A549 (cell line): ENCODE results near the gene REXO5. TPM values are rescaled to one million over a fixed set of nuclear protein-coding genes. Genes with fewer than 3 reads are reported as not detected.

Experiments
- ATAC-seq, 2 experiments: fragments of 200-7000 bp in 1 of 2; fragments of >200 bp in 1 of 2; cut with Nextera tagmentation in 1 of 2; cut with Tn5 transposase in 1 of 2; 3 replicates each; pipeline versions ENCODE4 v1.8.0 to v1.9.1; 2018 to 2020; ENCODE audit warnings: mild to moderate bottlenecking in 1 of 2, moderate library complexity in 1 of 2
- CTCF ChIA-PET: fragments of 300-600 bp; sonication (Branson Sonifier 250); formaldehyde crosslinking; extraction: SDS; loops from one replicate; lab custom pipeline; 2021; ENCODE audit warnings: antibody characterized with exemption, inconsistent platforms; lab: Yijun Ruan, JAX
- POLR2A ChIA-PET: fragments of 350-600 bp; formaldehyde crosslinking; extraction: SDS; loops from one replicate; lab custom pipeline; 2021; ENCODE audit warnings: antibody characterized with exemption, inconsistent platforms; lab: Yijun Ruan, JAX
- DNase-seq, 2 experiments: peaks; one replicate each; pipeline versions ENCODE4 v3.0.0 to v3.0.0-alpha.2; 2011 to 2016; ENCODE audit warnings: low read depth in 1 of 2, low spot score in 1 of 2
- FAIRE-seq: peaks from 2 replicates; lab custom pipeline; 2011; peaks lifted over from hg19 to GRCh38; lab: Jason Lieb, UNC
- H3K27ac ChIP-seq, 2 experiments: fragments of >200 bp; sonication (Bioruptor Twin); formaldehyde crosslinking; 3 replicates each; pipeline ENCODE4 v1.5.1; 2016 to 2017
- H3K4me1 ChIP-seq: fragments of >200 bp; sonication (Bioruptor Twin); formaldehyde crosslinking; 3 replicates; pipeline ENCODE4 v1.6.1; 2016
- H3K4me2 ChIP-seq: fragments of >200 bp; sonication (Bioruptor Twin); formaldehyde crosslinking; 3 replicates; pipeline ENCODE4 v1.6.1; 2016
- H3K4me3 ChIP-seq: fragments of >200 bp; sonication (Bioruptor Twin); formaldehyde crosslinking; 3 replicates; pipeline ENCODE4 v1.5.1; 2016
- H3K9me3 ChIP-seq: fragments of >200 bp; sonication (Bioruptor Twin); formaldehyde crosslinking; 3 replicates; pipeline ENCODE4 v1.6.1; 2016
- BHLHE40 ChIP-seq: IDR thresholded peaks from 2 replicates; pipeline ENCODE4 v1.6.1; 2012; ENCODE audit warnings: low read depth, low read length, inconsistent platforms
- CBX2 ChIP-seq: fragments of 200-600 bp; sonication (generic); IDR thresholded peaks from 2 replicates; pipeline ENCODE4 v1.6.1; 2016; ENCODE audit warnings: low read depth, mild to moderate bottlenecking, borderline replicate concordance
- CHD4 ChIP-seq: fragments of 200-600 bp; sonication (generic); IDR thresholded peaks from 2 replicates; pipeline ENCODE4 v1.6.1; 2016; ENCODE audit warnings: antibody characterized with exemption, mild to moderate bottlenecking, borderline replicate concordance
- CTCF ChIP-seq: fragments of >200 bp; sonication (Bioruptor Twin); formaldehyde crosslinking; IDR thresholded peaks from 3 replicates; pipeline ENCODE4 v1.5.1; 2016
- E2F6 ChIP-seq: IDR thresholded peaks from 2 replicates; pipeline ENCODE4 v1.6.1; 2012; ENCODE audit warnings: low read depth, borderline replicate concordance
- FOXS1 ChIP-seq: fragments of 250-450 bp; sonication (Bioruptor Pico); IDR thresholded peaks from 2 replicates; pipeline ENCODE4 v1.5.0; 2020; ENCODE audit warnings: mild to moderate bottlenecking, moderate library complexity
- GATA3 ChIP-seq: IDR thresholded peaks from 2 replicates; pipeline ENCODE4 v1.6.1; 2012; ENCODE audit warnings: borderline replicate concordance
- HOXA7 ChIP-seq: fragments of 250-450 bp; sonication (Bioruptor Pico); IDR thresholded peaks from 2 replicates; pipeline ENCODE4 v1.5.0; 2020; ENCODE audit warnings: mild to moderate bottlenecking, moderate library complexity
- JUN ChIP-seq, 2 experiments: fragments of >200 bp; sonication (Bioruptor Twin); formaldehyde crosslinking; IDR thresholded peaks; 2 replicates in 1 of 2; 3 replicates in 1 of 2; pipeline ENCODE4 v1.6.1; 2016 to 2017
- KDM5A ChIP-seq: fragments of 200-600 bp; sonication (generic); IDR thresholded peaks from 2 replicates; pipeline ENCODE4 v1.6.1; 2016; ENCODE audit warnings: antibody characterized with exemption, mild to moderate bottlenecking
- NFE2L2 ChIP-seq: fragments of 150-350 bp; conservative IDR thresholded peaks from 2 replicates; pipeline ENCODE4 v1.6.1; 2014; ENCODE audit warnings: low read length
- PHF8 ChIP-seq: fragments of 200-600 bp; sonication (generic); IDR thresholded peaks from 2 replicates; pipeline ENCODE4 v1.6.1; 2016; ENCODE audit warnings: low read depth, mild to moderate bottlenecking, antibody characterized with exemption, moderate library complexity, borderline replicate concordance
- POLR2A ChIP-seq: IDR thresholded peaks from 2 replicates; pipeline ENCODE4 v1.6.1; 2012; ENCODE audit warnings: mild to moderate bottlenecking, low read length
- RAD21 ChIP-seq, 2 experiments: fragments of >200 bp in 1 of 2; sonication (Bioruptor Twin) in 1 of 2; formaldehyde crosslinking in 1 of 2; IDR thresholded peaks in 1 of 2; conservative IDR thresholded peaks in 1 of 2; 2 replicates in 1 of 2; 3 replicates in 1 of 2; pipeline ENCODE4 v1.6.1; 2012 to 2018; ENCODE audit warnings: inconsistent platforms in 1 of 2
- RNF2 ChIP-seq: fragments of 200-600 bp; sonication (generic); IDR thresholded peaks from 2 replicates; pipeline ENCODE4 v1.6.1; 2016; ENCODE audit warnings: low read depth, mild to moderate bottlenecking, antibody characterized with exemption, moderate library complexity, borderline replicate concordance
- SMC3 ChIP-seq: fragments of >200 bp; sonication (Bioruptor Twin); formaldehyde crosslinking; IDR thresholded peaks from 3 replicates; pipeline ENCODE4 v1.6.1; 2018; ENCODE audit warnings: inconsistent platforms
- ZFP36 ChIP-seq: fragments of 450-650 bp; IDR thresholded peaks from 2 replicates; pipeline ENCODE4 v1.6.1; 2014; ENCODE audit warnings: borderline replicate concordance; ENCODE audit not compliant: partially characterized antibody
- WGBS: methylation state at CpG from one replicate; pipeline ENCODE4 v1.1.6; 2017; ENCODE audit errors: missing lambda C conversion rate; 5-methylcytosine and 5-hydroxymethylcytosine counted together
- polyA minus RNA-seq: library from RNA; depleted of rRNA, polyadenylated mRNA; stranded (reverse); fragments of >200 nt; gene quantifications from 2 replicates; pipeline ENCODE4 v1.2.3, GENCODE V29; 2011; rRNA and poly(A)+ RNA removed
- polyA plus RNA-seq, 4 experiments: library from polyadenylated mRNA; depleted of rRNA in 3 of 4; stranded (reverse); fragments of >200 nt; fragmentation: RNase III in 1 of 4; extraction: RNeasy Plus Mini Kit Qiagen cat#74134 plus additional on column Dnase treatment in 1 of 4; gene quantifications; 2 replicates in 3 of 4; 3 replicates in 1 of 4; pipeline ENCODE4 v1.2.3, GENCODE V29; 2011 to 2017
- TF ChIP-seq, protein P1 (sequence below): IDR thresholded peaks from 2 replicates; pipeline ENCODE4 v1.6.1; 2012
- TF ChIP-seq, protein P2 (sequence below): fragments of 200-600 bp; sonication (generic); IDR thresholded peaks from 2 replicates; pipeline ENCODE4 v1.6.1; 2016; ENCODE audit warnings: antibody characterized with exemption, mild to moderate bottlenecking, moderate library complexity
- TF ChIP-seq, protein P3 (sequence below): fragments of 250-450 bp; sonication (Bioruptor Pico); IDR thresholded peaks from 2 replicates; pipeline ENCODE4 v1.5.0; 2020; ENCODE audit warnings: low read depth, mild to moderate bottlenecking, moderate library complexity
- TF ChIP-seq, protein P4 (sequence below): IDR thresholded peaks from 2 replicates; pipeline ENCODE4 v1.6.1; 2012
- TF ChIP-seq, protein P5 (sequence below): fragments of >200 bp; sonication (Bioruptor Twin); formaldehyde crosslinking; IDR thresholded peaks from 3 replicates; pipeline ENCODE4 v1.6.1; 2016
- TF ChIP-seq, protein P6 (sequence below): fragments of 250-450 bp; sonication (Bioruptor Pico); IDR thresholded peaks from 2 replicates; pipeline ENCODE4 v1.5.0; 2021; ENCODE audit warnings: mild to moderate bottlenecking, moderate library complexity, borderline replicate concordance

The REXO5 gene
- polyA plus RNA-seq (2011; rRNA removed) (5.1 and 5.2 TPM in 2 replicates), polyA plus RNA-seq (2017; fragmentation: RNase III; extraction: RNeasy Plus Mini Kit Qiagen cat#74134 plus additional on column Dnase treatment) (3.8 to 4.2 TPM (median 4.0 TPM) in 3 replicates), polyA minus RNA-seq (2.2 and 2.9 TPM in 2 replicates)
- polyA plus RNA-seq (2012; cell fraction: cytosol; rRNA removed) = 2.3 TPM in 2 replicates
- polyA plus RNA-seq (2012; cell fraction: nucleus; rRNA removed) = 3.2 and 4.1 TPM in 2 replicates

DNA sequence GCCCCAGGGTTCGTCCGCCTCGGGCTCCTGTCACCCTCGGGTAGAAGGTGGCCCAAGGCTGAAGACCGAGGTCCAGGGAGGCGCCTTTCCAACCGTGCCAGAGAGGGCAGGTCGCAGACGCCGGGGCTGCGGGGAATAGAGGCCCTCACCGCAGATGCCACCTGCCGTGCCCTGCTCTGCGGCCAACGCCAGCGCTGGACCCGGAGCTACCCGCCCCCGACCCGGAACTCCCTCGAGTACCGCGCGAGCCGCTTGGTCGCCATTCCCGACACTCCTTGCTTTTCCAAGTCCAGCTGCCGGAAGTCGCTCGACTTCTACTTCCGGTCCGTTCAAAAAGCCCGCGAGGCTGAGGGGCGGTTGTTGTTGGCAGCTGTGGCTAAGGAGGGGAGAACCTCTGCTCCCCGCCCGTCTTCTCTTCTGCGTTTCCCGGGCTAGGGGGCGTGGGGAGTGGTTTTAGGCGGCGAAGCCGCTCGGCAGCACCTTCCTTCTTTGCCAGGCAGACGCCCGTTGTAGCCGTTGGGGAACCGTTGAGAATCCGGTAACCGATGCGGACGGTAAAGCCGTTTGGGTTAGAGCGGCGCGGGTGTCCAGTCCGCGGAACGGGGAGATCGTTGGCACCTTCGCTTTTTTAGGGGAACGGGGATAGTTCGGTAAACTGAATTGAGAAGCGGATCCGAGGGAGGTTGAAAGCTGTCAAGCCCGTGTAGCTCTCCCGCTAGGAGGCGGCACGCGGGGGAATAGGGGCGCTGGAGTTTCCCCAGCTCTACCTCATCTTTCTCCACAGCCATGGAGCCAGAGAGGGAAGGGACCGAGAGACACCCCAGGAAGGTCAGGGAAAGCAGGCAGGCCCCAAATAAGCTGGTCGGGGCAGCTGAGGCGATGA lies at the start of gene REXO5, which contains the start of gene ERI2:
TSS of gene REXO5 (plus strand) at position 360 of the 883 bp plus-strand sequence. CDS start at position 787, 427 bp downstream.
TSS of gene ERI2 (minus strand) at position 305 of the 883 bp plus-strand sequence. CDS start at position 263, 42 bp downstream.
- no peaks in the 10 kb centered on the region for H3K9me3 ChIP-seq
- DNase-seq = peak; percentile 89 to 96
- no peak for TF ChIP-seq CBX2
- TF ChIP-seq HOXA7 (CRISPR knock-in tag) = no peak
- TF ChIP-seq CTCF = peak; percentile 47
- TF ChIP-seq JUN (IDR thresholded peaks at IDR 0.05) = peak; percentile 52 to 90; a peak in 4 of 5 replicates
- TF ChIP-seq, protein P1, sequence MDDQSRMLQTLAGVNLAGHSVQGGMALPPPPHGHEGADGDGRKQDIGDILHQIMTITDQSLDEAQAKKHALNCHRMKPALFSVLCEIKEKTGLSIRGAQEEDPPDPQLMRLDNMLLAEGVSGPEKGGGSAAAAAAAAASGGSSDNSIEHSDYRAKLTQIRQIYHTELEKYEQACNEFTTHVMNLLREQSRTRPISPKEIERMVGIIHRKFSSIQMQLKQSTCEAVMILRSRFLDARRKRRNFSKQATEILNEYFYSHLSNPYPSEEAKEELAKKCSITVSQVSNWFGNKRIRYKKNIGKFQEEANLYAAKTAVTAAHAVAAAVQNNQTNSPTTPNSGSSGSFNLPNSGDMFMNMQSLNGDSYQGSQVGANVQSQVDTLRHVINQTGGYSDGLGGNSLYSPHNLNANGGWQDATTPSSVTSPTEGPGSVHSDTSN = peak; percentile 76; the same call in 1 of the 2 replicates
- peak; percentile 76 for TF ChIP-seq E2F6
- TF ChIP-seq NFE2L2 = no peak
- TF ChIP-seq BHLHE40 = no peak
- TF ChIP-seq, protein P2, sequence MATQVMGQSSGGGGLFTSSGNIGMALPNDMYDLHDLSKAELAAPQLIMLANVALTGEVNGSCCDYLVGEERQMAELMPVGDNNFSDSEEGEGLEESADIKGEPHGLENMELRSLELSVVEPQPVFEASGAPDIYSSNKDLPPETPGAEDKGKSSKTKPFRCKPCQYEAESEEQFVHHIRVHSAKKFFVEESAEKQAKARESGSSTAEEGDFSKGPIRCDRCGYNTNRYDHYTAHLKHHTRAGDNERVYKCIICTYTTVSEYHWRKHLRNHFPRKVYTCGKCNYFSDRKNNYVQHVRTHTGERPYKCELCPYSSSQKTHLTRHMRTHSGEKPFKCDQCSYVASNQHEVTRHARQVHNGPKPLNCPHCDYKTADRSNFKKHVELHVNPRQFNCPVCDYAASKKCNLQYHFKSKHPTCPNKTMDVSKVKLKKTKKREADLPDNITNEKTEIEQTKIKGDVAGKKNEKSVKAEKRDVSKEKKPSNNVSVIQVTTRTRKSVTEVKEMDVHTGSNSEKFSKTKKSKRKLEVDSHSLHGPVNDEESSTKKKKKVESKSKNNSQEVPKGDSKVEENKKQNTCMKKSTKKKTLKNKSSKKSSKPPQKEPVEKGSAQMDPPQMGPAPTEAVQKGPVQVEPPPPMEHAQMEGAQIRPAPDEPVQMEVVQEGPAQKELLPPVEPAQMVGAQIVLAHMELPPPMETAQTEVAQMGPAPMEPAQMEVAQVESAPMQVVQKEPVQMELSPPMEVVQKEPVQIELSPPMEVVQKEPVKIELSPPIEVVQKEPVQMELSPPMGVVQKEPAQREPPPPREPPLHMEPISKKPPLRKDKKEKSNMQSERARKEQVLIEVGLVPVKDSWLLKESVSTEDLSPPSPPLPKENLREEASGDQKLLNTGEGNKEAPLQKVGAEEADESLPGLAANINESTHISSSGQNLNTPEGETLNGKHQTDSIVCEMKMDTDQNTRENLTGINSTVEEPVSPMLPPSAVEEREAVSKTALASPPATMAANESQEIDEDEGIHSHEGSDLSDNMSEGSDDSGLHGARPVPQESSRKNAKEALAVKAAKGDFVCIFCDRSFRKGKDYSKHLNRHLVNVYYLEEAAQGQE = peak; percentile 34; the same call in 1 of the 2 replicates
- TF ChIP-seq, protein P3, sequence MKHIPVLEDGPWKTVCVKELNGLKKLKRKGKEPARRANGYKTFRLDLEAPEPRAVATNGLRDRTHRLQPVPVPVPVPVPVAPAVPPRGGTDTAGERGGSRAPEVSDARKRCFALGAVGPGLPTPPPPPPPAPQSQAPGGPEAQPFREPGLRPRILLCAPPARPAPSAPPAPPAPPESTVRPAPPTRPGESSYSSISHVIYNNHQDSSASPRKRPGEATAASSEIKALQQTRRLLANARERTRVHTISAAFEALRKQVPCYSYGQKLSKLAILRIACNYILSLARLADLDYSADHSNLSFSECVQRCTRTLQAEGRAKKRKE = peak; percentile 34; the same call in 1 of the 2 replicates
- peak; percentile 76 for TF ChIP-seq POLR2A
- TF ChIP-seq KDM5A = peak; percentile 44
- TF ChIP-seq, protein P4, sequence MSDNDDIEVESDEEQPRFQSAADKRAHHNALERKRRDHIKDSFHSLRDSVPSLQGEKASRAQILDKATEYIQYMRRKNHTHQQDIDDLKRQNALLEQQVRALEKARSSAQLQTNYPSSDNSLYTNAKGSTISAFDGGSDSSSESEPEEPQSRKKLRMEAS = peak; percentile 91
- TF ChIP-seq RNF2 = no peak
- TF ChIP-seq, protein P5, sequence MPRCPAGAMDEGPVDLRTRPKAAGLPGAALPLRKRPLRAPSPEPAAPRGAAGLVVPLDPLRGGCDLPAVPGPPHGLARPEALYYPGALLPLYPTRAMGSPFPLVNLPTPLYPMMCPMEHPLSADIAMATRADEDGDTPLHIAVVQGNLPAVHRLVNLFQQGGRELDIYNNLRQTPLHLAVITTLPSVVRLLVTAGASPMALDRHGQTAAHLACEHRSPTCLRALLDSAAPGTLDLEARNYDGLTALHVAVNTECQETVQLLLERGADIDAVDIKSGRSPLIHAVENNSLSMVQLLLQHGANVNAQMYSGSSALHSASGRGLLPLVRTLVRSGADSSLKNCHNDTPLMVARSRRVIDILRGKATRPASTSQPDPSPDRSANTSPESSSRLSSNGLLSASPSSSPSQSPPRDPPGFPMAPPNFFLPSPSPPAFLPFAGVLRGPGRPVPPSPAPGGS = peak; percentile 75
- peak in 1 of 2 experiments; percentile 20; a peak in 2 of 5 replicates for TF ChIP-seq RAD21 (conservative IDR thresholded peaks at IDR 0.05 in 1 of 2, IDR thresholded peaks at IDR 0.05 in 1 of 2)
- no peak for TF ChIP-seq FOXS1 (CRISPR knock-in tag)
- TF ChIP-seq CHD4 = no peak
- TF ChIP-seq ZFP36 = no peak
- TF ChIP-seq GATA3 = peak; percentile 38; the same call in 1 of the 2 replicates
- TF ChIP-seq, protein P6, sequence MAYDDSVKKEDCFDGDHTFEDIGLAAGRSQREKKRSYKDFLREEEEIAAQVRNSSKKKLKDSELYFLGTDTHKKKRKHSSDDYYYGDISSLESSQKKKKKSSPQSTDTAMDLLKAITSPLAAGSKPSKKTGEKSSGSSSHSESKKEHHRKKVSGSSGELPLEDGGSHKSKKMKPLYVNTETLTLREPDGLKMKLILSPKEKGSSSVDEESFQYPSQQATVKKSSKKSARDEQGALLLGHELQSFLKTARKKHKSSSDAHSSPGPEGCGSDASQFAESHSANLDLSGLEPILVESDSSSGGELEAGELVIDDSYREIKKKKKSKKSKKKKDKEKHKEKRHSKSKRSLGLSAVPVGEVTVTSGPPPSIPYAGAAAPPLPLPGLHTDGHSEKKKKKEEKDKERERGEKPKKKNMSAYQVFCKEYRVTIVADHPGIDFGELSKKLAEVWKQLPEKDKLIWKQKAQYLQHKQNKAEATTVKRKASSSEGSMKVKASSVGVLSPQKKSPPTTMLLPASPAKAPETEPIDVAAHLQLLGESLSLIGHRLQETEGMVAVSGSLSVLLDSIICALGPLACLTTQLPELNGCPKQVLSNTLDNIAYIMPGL = no peak
- peak; percentile 37 for TF ChIP-seq PHF8
- peak; percentile 4; the same call in 2 of the 3 replicates for TF ChIP-seq SMC3
- ChIA-PET POLR2A (interaction anchor here (0.5 to 1.6 kb wide), 10 partner anchors 43 to 1524 kb away, joined by 3 to 8 read pairs (median 4); partner anchors contain the start of genes ACSM3, DCUN1D3 and LYRM1), CTCF (interaction anchor here (0.5 to 2.3 kb wide), 25 partner anchors 10 to 496 kb away, joined by 3 to 12 read pairs (median 4); no protein-coding TSS in a partner anchor)
- WGBS = 2% methylated on average over 66 of the region's 74 CpGs
- H3K4me3 ChIP-seq = peak within 1 kb of the TSS; percentile 75
- peak within 1 kb of the TSS; percentile 84 to 94 for H3K27ac ChIP-seq
- peak; percentile 96 to 97 for ATAC-seq
- no peak for FAIRE-seq
- peaks cover 7% of the 10 kb centered on the region; the same call in 1 of the 3 replicates for H3K4me1 ChIP-seq
- peak within 1 kb of the TSS; percentile 84 for H3K4me2 ChIP-seq
